ENCODE data around the gene PECR.

Gene PECR

DNA sequence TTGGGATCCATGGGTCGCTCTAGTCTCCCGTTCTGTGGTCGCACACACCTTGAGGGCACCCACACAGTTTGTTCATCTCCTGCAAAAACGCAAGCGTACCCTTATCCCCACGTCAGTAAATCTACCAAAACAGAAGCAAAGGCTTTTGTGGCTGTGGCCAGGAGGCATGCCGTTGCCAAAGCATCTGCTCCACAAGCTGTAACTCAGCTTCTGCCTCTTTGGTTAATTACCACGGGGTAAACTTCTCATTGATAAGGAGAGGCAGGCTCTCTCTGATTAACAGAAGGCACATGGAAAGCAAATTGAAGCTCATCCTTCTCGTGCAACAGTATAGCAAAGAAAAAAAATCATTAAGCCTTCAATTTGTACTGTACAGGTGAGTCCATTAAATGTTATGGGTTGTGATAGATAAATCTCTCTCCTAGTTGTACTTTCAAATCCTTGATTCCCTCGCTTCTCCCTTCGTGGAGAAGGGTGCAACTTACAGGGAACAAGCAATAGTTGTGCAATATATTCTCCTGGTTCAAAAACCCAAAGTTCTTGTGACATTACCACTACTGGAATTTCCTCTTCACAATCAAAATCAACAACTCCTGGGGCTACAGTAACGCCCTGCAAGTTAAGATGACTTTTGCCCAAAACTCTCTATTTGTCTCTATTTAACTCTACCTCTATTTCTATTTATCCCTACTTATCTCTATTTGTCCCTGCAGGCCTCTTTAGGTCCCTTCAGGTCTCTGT, 10.3 kb downstream of the PECR start:
- no peak for DNase-seq (ENCODE audit: low spot score)

- no peak for DNase-seq (ENCODE audit: low spot score)
Measured at GRCh38 chr2:216070195-216070594, 11.4 kb downstream of the PECR start.

DNA sequence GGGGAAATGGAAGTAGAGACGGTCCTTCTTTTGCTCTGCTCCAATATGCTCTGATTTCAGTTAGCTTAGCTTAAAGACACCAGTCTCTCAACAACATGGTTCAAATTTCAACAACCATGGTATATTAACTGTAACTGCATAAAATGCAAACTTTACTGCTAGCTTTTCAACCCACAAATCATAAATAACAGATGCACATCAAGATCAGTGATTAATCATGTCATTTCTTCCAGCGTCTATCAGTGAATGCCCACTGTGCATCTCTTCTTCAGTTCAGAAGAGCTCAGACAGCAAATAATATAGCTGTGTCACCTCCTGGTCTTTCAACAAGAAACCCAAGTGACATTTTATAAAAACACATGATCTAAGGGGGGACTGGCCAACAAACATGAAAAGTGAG, 12.6 kb downstream of the PECR start:
- no peak for DNase-seq (ENCODE audit: low spot score)

DNA sequence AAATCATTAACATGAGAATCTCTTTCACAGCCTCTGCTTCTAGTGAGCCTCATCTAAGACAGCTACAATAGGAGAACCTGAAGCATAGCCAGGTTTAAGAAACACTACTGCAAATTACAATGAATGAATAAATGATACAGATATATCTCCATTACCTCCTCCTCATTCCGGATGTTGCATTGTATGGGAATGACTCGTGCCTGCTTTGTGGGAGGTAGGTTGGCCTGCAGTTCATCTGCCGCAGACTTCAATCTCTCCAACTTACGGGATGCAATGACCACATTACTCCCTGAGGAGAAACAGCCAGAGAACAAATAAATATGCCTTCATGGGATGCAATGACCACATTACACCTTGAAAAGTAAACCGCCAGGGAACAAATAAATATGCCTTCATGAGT, 15.4 kb downstream of the PECR start:
- DNase-seq (ENCODE audit: low spot score), result peak; percentile 40

- DNase-seq (ENCODE audit: low spot score), result no peak
Measured at GRCh38 chr2:216064665-216065064, 16.9 kb downstream of the PECR start.

- peak; percentile 28 for DNase-seq (ENCODE audit: low spot score)
Measured at GRCh38 chr2:216064014-216064630, 17.5 kb downstream of the PECR start.

GRCh38 chr2:216059233-216059834, 22.3 kb downstream of the PECR start:
- DNase-seq (ENCODE audit: low spot score), result no peak

DNA sequence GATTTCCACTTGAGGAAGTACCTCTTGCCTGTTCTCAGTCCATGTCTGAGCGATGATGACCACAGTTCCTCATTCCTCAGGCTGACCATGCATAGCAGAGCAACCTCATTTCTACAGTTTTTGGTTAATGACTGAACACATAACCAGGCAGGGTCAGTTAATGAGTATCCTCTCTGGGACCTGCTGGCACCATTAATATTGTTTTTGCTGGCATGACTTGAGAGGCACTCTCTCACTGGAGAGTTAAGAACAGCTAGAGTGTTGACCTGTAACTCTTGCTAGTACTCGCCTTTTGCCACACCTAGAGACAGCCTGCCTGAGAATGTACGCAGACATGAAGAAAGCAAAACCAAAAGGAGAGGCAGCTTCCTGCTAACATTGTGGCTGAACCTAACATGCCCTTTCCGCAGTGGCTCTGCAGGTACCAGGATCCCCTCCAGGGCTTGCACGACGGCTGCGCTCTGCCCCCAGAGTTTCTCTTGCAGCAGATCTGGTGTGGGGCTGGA, 23.9 kb downstream of the PECR start:
- peak; percentile 86 for DNase-seq (ENCODE audit: low spot score)

DNA sequence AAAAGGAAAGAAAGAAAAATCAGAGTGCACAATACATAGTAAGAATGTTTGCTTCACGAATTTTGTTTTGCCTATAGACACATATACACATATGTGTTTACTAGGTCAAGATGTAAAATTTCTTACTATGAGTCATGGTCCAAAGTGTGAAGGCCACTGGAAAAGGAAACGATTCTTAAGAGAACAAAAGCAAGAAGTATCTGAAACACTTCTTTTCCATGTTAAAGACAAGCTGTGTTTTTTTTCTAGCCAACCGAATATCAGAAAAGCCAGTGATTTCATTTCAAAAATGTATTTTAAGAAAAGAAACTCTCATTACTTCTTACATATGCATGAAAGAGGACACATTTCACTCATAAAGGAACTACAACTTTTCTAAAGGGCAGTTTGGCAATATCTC, 24.9 kb downstream of the PECR start:
- no peak for DNase-seq (ENCODE audit: low spot score)

DNA sequence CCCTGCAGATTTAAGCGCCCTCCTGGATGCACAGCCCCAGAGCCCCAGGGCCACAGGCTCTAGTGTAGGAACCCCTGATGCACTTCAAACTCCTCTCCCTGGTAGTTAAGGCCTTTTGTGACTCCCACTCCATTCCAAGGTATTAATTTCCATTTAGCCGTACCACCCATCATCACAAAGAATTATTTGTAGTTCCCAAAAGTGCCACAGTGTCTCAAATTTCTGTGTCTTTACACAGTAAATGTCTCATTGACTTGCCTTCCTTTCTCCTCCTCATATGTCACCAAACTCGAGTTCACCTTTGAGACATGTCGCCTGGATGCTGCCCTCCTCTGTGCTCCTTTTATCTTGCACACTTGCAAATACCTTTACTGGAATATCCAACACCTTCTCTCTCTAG, 25.9 kb downstream of the PECR start:
- no peak for DNase-seq (ENCODE audit: low spot score)

- no peak for DNase-seq (ENCODE audit: low spot score)
Measured at GRCh38 chr2:216052420-216052819, 29.2 kb downstream of the PECR start.

DNA sequence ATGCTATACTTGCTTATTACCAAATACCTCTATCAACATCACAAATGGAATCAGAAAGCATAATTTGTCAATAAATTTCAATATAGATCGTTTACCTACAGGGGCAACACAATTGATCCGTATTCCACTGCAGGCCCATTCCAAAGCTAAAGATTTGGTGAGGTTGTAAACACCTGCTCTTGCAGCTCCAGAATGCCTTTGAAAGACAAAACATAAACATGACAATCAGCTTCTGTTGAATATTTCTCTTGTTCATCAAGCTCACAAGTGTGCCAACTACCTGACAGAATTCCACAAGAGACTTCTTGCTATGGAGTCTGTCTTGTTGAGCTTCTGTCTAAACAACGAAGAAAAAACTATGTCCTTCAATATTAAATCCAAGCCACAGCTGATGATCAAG, 30.3 kb downstream of the PECR start:
- DNase-seq (ENCODE audit: low spot score), result no peak

GRCh38 chr2:216049452-216049851, 32.2 kb downstream of the PECR start:
- no peak for DNase-seq (ENCODE audit: low spot score)

- no peak for DNase-seq (ENCODE audit: low spot score)
Measured at GRCh38 chr2:216047397-216047796, 34.2 kb downstream of the PECR start.

DNA sequence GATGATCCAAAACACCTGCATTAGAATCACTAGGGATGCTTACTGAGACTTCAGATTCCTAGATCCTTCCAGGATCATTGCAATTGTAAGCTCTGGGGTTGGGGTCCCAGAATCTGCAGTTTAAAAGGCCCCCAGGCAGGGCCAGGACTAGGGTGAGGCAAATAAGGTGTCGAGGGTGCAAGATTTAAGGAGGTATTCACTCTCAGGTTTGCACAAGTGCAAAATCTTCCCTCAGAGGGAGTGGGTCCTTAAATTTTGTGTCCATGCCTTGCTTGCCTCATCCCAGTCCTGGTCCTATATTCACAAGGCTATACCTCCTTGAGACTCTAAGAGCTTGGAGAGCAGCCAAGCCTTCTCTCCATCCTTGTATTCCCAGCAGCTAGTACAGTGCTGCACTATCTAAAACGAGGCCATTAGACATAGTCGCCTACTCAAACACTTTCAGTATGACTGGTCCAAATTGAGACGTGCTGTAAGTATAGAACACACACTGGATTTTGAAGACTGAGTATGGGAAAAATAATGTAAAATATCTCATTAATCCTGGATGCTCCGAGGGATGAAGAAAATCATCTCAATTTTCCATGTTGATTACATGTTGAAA, 36.6 kb downstream of the PECR start:
- DNase-seq (ENCODE audit: low spot score), result no peak

DNA sequence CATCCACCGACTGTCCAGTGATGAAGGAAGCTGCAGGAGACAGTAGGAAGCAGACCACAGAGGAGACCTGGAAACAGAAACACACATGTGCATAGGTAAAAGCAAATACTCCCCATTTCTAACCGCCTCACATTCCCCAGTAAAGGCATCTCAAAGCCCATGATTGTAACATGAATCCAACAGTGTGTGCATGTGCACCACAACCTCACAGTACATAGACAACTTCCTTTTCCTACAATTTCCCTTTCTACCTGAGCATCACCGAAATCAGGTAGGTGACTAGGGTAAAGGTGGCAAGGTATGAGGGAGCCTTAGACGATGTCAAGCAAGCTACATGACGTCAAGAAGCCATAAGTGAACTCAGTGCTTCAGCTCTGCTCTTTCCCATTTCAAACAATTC, 37.7 kb downstream of the PECR start:
- DNase-seq (ENCODE audit: low spot score), result no peak

DNA sequence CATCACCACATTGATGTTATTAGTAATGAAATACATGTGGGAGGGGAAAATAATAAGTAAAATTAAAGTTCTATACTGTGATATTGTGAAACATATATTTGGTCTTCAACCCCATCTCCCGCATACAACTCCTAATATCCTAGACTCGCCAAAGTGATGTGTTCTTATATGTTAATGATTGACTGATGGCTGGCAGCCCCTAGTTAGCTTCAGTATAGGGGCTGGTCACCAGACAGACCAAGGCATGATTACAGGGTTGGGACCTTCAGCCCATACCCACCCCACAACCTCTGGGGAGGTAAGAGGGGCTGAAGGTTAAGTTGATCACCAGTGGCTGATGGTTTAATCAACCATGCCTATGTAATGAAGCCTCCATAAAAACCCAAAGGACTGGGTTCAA, 40.2 kb downstream of the PECR start:
- DNase-seq (ENCODE audit: low spot score), result no peak

- DNase-seq (ENCODE audit: low spot score), result no peak
Measured at GRCh38 chr2:216039918-216040317, 41.7 kb downstream of the PECR start.

GRCh38 chr2:216034065-216034464, 47.5 kb downstream of the PECR start:
- DNase-seq (ENCODE audit: low spot score), result peak; percentile 76

- no peak for DNase-seq (ENCODE audit: low spot score)
Measured at GRCh38 chr2:216033403-216033802, 48.2 kb downstream of the PECR start.

DNA sequence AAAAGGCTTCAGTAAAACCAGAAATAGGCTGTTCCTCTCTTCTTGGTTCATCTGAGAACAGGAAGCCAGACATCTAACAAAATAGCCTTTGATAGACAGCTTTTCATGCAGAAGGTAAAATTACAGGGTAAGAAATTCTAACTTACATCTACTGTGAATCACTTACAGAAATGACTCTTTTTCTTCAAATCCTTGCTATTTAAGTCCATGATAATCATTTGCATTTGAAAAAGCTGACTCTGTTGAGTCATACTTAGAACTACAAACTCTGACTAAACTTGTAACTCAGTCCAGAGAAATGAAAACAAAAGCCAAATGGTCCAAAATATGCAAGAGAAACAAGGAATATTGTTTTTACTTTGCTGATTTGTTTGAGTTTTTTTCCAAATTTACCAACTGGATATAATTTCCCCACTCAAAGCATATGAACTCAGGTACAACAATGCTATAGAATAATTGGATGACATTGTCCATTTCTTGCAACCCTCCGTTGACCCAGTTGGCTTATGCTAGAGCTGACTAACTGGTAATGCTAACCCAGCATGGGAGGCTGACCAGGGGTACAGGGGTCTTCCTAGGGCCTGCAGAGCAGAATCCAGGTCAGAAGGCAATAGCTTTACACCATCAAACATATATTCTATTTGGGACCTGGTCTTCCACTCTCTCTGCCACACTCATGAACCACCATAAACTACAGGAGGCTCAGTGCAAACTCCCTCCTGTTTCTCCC, 49.5 kb downstream of the PECR start:
- peak; percentile 45 for DNase-seq (ENCODE audit: low spot score)

DNA sequence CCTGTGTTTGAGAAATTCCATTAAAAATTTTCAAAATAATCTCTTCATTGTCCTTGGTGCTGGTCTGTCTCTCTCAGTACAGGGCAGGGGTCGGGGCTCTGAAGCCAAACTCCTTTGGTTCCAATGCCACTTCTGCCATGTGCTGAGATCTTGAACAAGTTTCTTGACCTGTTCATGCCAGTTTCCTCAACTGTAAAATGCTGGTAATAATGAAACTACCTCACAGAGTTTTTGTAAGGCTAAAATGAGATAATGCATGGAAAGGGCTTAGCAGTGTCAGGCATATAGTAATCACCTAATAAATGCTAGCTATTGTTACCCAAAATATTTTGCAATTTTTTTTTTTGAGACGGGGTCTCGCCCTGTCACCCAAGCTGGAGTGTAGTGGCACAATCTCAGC, 51.4 kb downstream of the PECR start:
- DNase-seq (ENCODE audit: low spot score), result no peak

All from AG20443 (cell line).